HL-60 (cell line): Measurements from ENCODE around the gene PPFIA4.

Experiments used
- DNase-seq, 2 experiments: peaks; one replicate each; pipeline ENCODE4 v3.0.0-alpha.2; 2010 to 2020; ENCODE audit warnings: low read depth in 1 of 2, low spot score in 1 of 2
- H3K27ac ChIP-seq: fragments of 250-450 bp; sonication (Bioruptor Pico); replicated peaks from 2 replicates; pipeline ENCODE4 v1.5.1; 2020; ENCODE audit warnings: mild to moderate bottlenecking, moderate library complexity
- H3K27me3 ChIP-seq: fragments of 250-450 bp; sonication (Bioruptor Pico); 2 replicates; pipeline ENCODE4 v1.5.1; 2021; ENCODE audit warnings: mild to moderate bottlenecking, moderate library complexity; ENCODE audit not compliant: insufficient read depth, poor library complexity, severe bottlenecking
- H3K4me3 ChIP-seq: replicated peaks from 2 replicates; pipeline ENCODE4 v1.5.1; 2011; ENCODE audit warnings: mild to moderate bottlenecking, control low read depth, low read length; ENCODE audit not compliant: insufficient read depth
- GABPA ChIP-seq: IDR thresholded peaks from 2 replicates; pipeline ENCODE4 v1.6.1; 2012; ENCODE audit warnings: low read depth
- POLR2AphosphoS5 ChIP-seq: IDR thresholded peaks from 2 replicates; pipeline ENCODE4 v1.6.1; 2012; ENCODE audit warnings: low read depth
- SPI1 ChIP-seq: IDR thresholded peaks from 2 replicates; pipeline ENCODE4 v1.6.1; 2012; ENCODE audit warnings: low read depth, mild to moderate bottlenecking, borderline replicate concordance
- TF ChIP-seq, protein P1 (sequence below): IDR thresholded peaks from one replicate; pipeline ENCODE4 v1.5.1; 2011; ENCODE audit warnings: low read length, control low read depth, inconsistent platforms; ENCODE audit not compliant: insufficient read depth
- TF ChIP-seq, protein P2 (sequence below): IDR thresholded peaks from 2 replicates; pipeline ENCODE4 v1.6.1; 2012; ENCODE audit warnings: low read depth; ENCODE audit not compliant: insufficient replicate concordance

The PPFIA4 gene

DNA sequence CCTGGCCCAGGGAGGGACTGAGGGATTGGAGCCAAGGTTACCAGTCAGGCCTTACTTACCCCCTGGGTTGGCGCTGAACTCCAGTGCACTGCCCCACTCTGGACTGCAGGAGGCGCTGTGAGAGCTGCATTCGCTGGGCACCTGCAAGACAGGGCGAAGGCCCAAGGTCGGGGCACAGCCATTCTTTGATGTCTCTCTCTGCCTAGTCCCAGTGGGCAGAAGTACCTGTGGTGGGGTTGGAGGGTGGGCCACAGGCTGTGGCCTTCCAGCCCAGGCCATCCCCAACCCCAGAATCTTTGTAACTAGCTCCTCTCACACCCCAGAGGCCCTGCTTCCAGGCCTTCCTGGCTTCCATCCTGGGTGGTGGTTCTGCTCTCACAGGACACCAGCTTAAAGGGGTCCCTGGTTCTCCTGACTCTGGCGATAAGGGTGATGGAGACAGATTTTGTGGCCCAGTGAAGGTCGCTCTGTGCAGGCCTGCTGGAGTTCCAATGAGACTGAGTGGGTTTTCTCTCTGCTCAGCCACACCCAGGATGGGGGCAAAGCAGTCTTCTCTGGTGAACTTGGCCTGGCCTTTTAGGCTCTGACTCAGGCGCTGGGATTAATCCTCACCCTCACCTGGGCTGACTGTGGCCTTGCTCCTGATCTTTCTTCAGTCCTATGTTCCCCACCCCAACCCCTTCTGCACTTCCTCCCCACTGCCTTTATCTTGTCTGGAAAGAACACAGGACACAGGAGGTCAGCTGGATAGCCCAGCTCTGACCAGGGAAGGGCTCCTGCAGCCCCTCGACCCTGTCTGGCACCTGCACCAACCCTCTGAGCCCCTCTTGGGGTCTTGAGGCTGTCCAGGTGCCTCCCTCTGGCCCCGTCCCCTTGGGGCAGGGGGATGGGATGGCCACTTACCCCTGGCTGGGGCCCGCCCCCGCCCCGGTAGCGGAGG is 58.6 kb downstream of the PPFIA4 start:
- Histone ChIP-seq H3K27me3 (no peaks in the 10 kb centered on the region), H3K27ac (no peak overlapping the region), H3K4me3 (no peak overlapping the region)
- DNase-seq = no peak
- TF ChIP-seq POLR2AphosphoS5 = no peak
- TF ChIP-seq, protein P1, sequence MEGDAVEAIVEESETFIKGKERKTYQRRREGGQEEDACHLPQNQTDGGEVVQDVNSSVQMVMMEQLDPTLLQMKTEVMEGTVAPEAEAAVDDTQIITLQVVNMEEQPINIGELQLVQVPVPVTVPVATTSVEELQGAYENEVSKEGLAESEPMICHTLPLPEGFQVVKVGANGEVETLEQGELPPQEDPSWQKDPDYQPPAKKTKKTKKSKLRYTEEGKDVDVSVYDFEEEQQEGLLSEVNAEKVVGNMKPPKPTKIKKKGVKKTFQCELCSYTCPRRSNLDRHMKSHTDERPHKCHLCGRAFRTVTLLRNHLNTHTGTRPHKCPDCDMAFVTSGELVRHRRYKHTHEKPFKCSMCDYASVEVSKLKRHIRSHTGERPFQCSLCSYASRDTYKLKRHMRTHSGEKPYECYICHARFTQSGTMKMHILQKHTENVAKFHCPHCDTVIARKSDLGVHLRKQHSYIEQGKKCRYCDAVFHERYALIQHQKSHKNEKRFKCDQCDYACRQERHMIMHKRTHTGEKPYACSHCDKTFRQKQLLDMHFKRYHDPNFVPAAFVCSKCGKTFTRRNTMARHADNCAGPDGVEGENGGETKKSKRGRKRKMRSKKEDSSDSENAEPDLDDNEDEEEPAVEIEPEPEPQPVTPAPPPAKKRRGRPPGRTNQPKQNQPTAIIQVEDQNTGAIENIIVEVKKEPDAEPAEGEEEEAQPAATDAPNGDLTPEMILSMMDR = peak; percentile 18

DNA sequence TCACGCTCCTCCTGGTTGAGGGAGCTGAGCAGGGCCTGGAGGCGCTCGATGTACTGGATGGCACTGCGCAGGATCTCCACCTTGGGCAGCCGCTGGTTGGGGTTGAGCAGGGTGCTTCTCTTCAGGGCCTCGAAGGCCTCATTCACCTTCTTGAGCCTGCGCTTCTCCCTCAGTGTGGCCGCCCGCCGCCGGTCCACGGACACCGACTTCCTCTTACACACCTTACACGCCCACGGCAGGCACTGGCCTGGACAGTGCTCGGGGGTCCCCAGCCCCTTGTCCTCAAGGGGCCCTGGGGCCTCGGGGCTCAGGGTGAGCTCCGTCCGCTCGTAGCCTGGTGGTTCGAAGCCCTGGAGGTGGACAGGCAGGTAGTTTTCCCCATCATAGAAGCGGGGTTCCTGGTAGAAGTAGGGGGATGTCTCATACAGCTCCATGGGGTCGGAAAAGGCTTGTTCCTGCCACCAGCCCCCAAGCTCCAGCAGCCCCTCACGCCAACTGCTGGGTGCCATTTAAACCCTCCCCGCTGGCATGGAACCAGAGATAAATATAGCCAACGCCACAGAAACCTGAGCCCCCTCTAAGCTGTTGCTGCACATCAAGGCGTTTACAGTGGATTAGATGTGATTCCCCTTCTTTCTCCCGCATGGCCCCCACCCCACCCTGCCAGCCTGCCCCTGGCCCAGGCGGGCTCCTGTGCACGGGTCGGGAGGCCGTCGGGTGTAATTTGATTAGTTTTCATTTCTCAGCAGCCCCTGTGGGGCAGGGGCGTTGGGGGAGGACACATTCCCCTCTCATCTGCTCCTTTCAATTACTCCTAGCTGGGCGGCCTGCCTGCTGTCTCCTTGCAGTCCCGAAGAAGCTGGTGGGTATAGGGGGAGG is 59.5 kb downstream of the PPFIA4 start, which contains the start of gene MYOG:
TSS of gene MYOG (minus strand) at position 485 of the 879 bp plus-strand sequence. CDS start at position 434, 51 bp downstream.
- Histone ChIP-seq H3K27me3 (no peaks in the 10 kb centered on the region), H3K4me3 (no peak within 1 kb of the TSS), H3K27ac (no peak within 1 kb of the TSS)
- TF ChIP-seq, protein P2, sequence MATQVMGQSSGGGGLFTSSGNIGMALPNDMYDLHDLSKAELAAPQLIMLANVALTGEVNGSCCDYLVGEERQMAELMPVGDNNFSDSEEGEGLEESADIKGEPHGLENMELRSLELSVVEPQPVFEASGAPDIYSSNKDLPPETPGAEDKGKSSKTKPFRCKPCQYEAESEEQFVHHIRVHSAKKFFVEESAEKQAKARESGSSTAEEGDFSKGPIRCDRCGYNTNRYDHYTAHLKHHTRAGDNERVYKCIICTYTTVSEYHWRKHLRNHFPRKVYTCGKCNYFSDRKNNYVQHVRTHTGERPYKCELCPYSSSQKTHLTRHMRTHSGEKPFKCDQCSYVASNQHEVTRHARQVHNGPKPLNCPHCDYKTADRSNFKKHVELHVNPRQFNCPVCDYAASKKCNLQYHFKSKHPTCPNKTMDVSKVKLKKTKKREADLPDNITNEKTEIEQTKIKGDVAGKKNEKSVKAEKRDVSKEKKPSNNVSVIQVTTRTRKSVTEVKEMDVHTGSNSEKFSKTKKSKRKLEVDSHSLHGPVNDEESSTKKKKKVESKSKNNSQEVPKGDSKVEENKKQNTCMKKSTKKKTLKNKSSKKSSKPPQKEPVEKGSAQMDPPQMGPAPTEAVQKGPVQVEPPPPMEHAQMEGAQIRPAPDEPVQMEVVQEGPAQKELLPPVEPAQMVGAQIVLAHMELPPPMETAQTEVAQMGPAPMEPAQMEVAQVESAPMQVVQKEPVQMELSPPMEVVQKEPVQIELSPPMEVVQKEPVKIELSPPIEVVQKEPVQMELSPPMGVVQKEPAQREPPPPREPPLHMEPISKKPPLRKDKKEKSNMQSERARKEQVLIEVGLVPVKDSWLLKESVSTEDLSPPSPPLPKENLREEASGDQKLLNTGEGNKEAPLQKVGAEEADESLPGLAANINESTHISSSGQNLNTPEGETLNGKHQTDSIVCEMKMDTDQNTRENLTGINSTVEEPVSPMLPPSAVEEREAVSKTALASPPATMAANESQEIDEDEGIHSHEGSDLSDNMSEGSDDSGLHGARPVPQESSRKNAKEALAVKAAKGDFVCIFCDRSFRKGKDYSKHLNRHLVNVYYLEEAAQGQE = no peak
- no peak for TF ChIP-seq GABPA
- no peak for TF ChIP-seq POLR2AphosphoS5
- TF ChIP-seq, protein P1 = no peak
- TF ChIP-seq SPI1 = no peak
- DNase-seq = no peak

DNA sequence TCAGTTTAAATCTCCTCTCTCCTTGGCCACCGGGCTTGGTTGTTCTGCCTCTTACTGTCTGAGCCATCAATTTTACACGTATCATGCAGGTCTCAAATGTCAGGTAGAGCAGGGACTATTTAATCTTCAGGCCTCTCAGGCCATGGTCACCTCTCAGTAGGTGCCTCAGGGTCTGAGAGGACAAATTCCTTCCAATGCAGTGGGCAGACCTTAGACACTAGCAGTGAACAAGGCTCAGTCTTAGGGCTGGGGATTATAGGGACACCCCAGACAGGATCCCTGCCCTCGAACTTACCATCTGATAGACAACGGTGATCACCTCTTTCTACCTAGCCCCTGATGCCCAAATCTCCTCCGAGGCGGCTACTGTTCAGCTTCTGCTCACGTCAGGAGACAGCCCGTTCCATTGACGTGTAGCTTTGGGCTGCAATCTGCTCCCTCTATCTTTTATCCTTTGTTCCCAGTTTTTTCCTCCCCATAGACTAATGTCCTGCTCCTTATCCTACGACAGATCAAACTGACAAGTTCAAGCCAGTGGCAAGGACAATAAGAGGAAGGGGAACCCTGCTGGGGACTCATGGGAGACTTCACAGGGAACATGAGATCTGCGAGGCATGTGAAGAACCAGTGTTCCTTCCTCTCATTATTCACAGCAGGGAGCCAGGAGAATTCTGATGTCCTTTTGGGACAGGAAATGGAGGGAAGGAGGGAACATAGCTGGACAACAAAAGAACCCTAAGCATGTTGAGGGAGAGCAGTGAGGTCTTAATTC is 60.9 kb downstream of the PPFIA4 start:
- Histone ChIP-seq H3K4me3 (no peak overlapping the region), H3K27ac (no peak overlapping the region), H3K27me3 (no peaks in the 10 kb centered on the region)
- DNase-seq = no peak
- TF ChIP-seq GABPA (no peak), POLR2AphosphoS5 (no peak), SPI1 (no peak)
- TF ChIP-seq, protein P1 = no peak
- TF ChIP-seq, protein P2 = no peak
